ENCODE data around the gene IFI27L1. TPM values are rescaled to one million over a fixed set of nuclear protein-coding genes. Genes with fewer than 3 reads are reported as not detected.
A peak's percentile ranks its signal among the peaks of the same experiment; 100 is the strongest.

Gene IFI27L1
- total RNA-seq, 1 experiment from 2014 or later: 27.6 TPM

- peaks cover 27% of the 10 kb centered on the region for H3K36me3 Mint-ChIP-seq
- TF ChIP-seq USF1 (CRISPR knock-in tag; IDR thresholded peaks at IDR 0.05) (no peak), ZNF317 (CRISPR knock-in tag; IDR thresholded peaks at IDR 0.05; ENCODE audit: borderline replicate concordance, low read depth) (no peak), ZNF263 (CRISPR knock-in tag; IDR thresholded peaks at IDR 0.05; ENCODE audit: low read depth) (no peak), CREB1 (CRISPR knock-in tag; IDR thresholded peaks at IDR 0.05) (no peak), RORB (CRISPR knock-in tag; IDR thresholded peaks at IDR 0.05) (no peak), TP53 (CRISPR knock-in tag; IDR thresholded peaks at IDR 0.05) (no peak), JUN (CRISPR knock-in tag; IDR thresholded peaks at IDR 0.05) (no peak), PREB (CRISPR knock-in tag; IDR thresholded peaks at IDR 0.05; ENCODE audit: borderline replicate concordance) (no peak), ZSCAN18 (CRISPR knock-in tag; IDR thresholded peaks at IDR 0.05) (no peak), NFATC4 (CRISPR knock-in tag; IDR thresholded peaks at IDR 0.05) (no peak), ATF2 (CRISPR knock-in tag; IDR thresholded peaks at IDR 0.05; ENCODE audit: borderline replicate concordance, low read depth) (no peak), OVOL2 (CRISPR knock-in tag; IDR thresholded peaks at IDR 0.05; ENCODE audit: borderline replicate concordance) (no peak)
- peaks cover 5% of the 10 kb centered on the region for H3K9me3 Mint-ChIP-seq
- no peaks in the 10 kb centered on the region for H3K27me3 Mint-ChIP-seq (ENCODE audit: low read depth)
- DNase-seq (ENCODE audit: low spot score) (no peak), ATAC-seq (peak; percentile 24)
- H3K27ac Mint-ChIP-seq: peak overlapping the region; percentile 16
- POLR2A ChIA-PET: interaction anchor here (1.1 to 1.4 kb wide), 4 partner anchors 17 to 51 kb away, joined by 4 to 5 read pairs (median 4); partner anchors contain the start of gene IFI27L2
- peaks cover 29% of the 10 kb centered on the region for H3K4me1 Mint-ChIP-seq
- peak overlapping the region; percentile 100 for H3K4me3 Mint-ChIP-seq
- CTCF ChIA-PET: interaction anchor here (0.8 to 2.8 kb wide), 13 partner anchors 16 to 405 kb away, joined by 3 to 20 read pairs (median 3); no protein-coding TSS in a partner anchor
Measured at GRCh38 chr14:94081386-94081820, 293 bp downstream of the IFI27L1 start.

- Mint-ChIP-seq H3K36me3 (peaks cover 4% of the 10 kb centered on the region), H3K9me3 (peaks cover 5% of the 10 kb centered on the region), H3K4me3 (no peak overlapping the region), H3K27ac (no peak overlapping the region), H3K27me3 (ENCODE audit: low read depth) (no peaks in the 10 kb centered on the region; the same call in 1 of the 2 replicates), H3K4me1 (no peaks in the 10 kb centered on the region)
- DNase-seq (ENCODE audit: low spot score): no peak
- ChIA-PET POLR2A (no interaction called here), CTCF (interaction anchor here (0.9 kb wide), 2 partner anchors 49 to 51 kb away, joined by 4 read pairs; no protein-coding TSS in a partner anchor)
- no peak for ATAC-seq
- TF ChIP-seq SMAD3 (CRISPR knock-in tag; IDR thresholded peaks at IDR 0.05; ENCODE audit: borderline replicate concordance) (no peak), PREB (CRISPR knock-in tag; IDR thresholded peaks at IDR 0.05; ENCODE audit: borderline replicate concordance) (no peak), ETV6 (CRISPR knock-in tag; IDR thresholded peaks at IDR 0.05) (no peak), ZNF121 (CRISPR knock-in tag; IDR thresholded peaks at IDR 0.05) (no peak), HMGXB4 (CRISPR knock-in tag; IDR thresholded peaks at IDR 0.05) (no peak), USF2 (CRISPR knock-in tag; IDR thresholded peaks at IDR 0.05) (no peak), CREB1 (CRISPR knock-in tag; IDR thresholded peaks at IDR 0.05) (no peak), ZNF671 (CRISPR knock-in tag; IDR thresholded peaks at IDR 0.05) (no peak), ERG (CRISPR knock-in tag; IDR thresholded peaks at IDR 0.05) (no peak), TEAD1 (CRISPR knock-in tag; IDR thresholded peaks at IDR 0.05) (no peak), TP53 (CRISPR knock-in tag; IDR thresholded peaks at IDR 0.05) (no peak), CTCF (IDR thresholded peaks at IDR 0.05) (no peak), ELF4 (CRISPR knock-in tag; IDR thresholded peaks at IDR 0.05; ENCODE audit: low read depth) (no peak)
Measured at GRCh38 chr14:94087891-94088290, 6.8 kb downstream of the IFI27L1 start.

All from WTC11 (cell line).